Stromal cell of bone marrow (primary cell): ENCODE data around the gene SSRP1.
"Not testable (repeated sequence)": the region's sequence is repeated elsewhere in the genome, so short reads cannot be mapped to it uniquely, and the experiment has no call there.

Experiments used
- DNase-seq: peaks from one replicate; pipeline ENCODE4 v3.0.0-alpha.2; 2012; ENCODE audit warnings: low read depth

Gene SSRP1

DNA sequence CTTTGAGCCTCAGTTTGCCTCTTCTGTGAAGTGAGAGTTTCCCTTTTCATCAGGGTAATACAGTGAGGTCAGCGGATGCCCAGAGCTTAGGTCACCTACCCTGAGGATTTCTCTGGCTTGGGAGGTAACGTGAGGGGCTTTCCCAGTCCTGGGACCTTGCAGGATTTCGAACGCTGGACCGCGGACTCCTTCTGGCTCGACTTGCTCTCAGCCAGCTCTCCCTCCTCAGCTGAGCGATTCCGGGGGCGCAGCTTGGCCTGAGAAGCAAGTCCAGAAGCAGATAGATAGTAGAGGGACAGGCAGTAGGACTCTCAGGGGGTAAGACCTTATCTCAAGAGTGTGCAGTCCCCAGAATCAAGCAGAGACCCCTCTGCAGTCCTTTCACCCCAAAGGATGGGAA, 34.9 kb downstream of the SSRP1 start:
- no peak for DNase-seq

GRCh38 chr11:57299150-57299737, 36.4 kb downstream of the SSRP1 start:
- DNase-seq = no peak

GRCh38 chr11:57297221-57297620, 38.5 kb downstream of the SSRP1 start:
- DNase-seq = no peak

GRCh38 chr11:57296205-57296604, 39.5 kb downstream of the SSRP1 start:
- not testable (repeated sequence) for DNase-seq

DNA sequence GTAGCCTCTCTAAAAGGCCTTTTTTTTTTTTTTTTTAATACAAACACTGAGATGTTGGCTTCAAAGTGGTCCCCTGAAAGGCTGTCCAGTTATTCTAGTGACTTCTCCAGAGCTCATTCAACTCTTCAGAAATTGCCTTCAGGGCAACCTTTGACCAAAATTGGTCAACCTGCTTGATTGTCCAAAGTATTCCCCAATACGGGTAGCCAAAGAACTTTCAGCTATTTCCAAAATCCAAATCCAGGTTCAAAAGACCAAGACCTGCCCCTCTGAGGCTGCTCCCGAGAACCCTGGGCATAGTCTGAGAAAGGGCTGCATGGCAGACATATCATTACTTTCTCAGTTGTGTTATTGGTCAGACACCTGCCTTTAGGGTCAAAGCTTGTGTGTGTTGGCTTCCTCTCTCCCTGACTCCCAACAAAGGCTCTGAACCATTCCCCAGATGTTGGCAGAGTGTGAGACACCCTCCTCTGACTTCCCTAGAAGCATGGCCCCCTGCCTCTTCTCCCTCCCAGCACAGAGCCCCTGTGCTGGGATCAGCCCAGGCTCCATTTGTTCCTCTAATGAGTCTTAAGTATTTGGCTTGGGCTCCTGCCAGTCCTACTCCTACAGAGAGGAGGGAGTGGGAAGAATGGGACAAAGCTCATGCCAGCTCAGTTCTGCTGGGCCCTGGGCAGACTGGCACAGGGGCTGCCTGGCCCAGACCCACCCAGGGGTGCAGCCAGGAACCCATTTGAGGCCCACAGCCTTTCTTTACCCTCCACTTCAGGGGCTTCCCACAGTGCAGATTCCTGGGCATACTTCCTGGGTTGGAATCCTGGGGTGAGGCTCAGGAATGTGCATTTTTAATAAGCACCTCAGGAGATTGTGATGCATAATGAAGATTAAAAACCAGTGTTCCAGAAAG, 41.2 kb downstream of the SSRP1 start:
- peak; percentile 45 for DNase-seq

GRCh38 chr11:57290288-57290687, 45.4 kb downstream of the SSRP1 start:
- DNase-seq = peak; percentile 42

DNA sequence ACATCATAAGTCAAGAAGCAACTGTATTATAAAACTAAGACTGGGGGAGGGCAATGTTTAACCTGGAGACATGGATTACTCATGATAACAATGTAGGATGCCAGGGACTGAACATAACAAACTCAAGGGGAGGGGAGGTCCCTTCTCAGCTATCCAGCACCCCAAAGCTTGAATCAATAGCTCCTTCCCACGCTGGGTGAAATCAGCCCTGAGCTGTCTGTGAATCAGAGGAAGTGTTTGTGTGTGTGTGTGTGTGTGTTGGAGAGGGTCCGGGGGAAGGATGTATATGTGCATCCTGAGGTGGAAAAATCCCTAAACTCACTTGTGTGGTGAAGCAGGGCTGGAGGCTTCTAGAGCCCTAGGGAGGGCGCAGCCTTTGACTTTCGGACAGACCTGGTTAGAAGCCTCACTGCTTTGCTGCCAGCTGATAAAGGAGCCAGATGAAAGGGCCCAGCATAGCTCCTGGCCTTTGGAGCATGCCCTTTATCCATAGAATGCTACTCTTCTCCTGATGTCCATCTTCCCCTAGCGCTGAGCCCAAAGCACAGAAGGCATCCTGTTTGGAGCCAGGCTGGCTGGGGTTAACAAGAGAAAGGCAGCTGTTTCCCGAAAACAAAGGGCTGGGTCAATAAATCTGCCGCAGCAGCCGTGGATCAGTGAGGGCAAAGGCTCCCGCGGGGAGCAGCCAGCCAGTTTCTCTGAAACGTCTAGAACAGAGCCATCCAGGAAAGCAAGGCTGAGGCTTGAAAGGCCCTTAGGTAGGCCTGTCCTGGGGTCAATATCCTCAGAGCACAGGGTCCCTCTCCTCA, 46.7 kb downstream of the SSRP1 start:
- DNase-seq = peak; percentile 83

DNA sequence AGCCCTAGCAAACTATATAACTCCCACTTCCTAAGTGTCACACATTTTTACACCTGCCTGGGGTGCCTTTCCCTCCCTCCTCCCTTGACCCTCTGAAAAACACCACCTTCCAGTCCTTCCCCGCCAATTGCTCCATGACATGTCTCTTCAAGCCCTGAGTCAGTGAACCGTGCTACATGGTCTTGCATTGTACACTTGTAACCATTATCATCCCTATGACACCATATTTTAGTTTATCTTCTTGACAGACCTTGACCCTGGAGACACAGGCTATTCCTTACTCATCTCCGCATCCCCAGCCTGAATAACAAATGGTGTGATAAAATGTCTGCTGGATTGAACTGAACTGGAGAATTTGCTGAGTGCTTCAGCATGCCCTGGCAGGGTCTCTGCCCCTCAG, 47.8 kb downstream of the SSRP1 start:
- DNase-seq = no peak

GRCh38 chr11:57283231-57283990, 52.3 kb downstream of the SSRP1 start:
- DNase-seq = no peak

- not testable (repeated sequence) for DNase-seq
These were observed 54.1 kb downstream of the SSRP1 start for GRCh38 chr11:57281546-57281945.

GRCh38 chr11:57279116-57279515, 56.6 kb downstream of the SSRP1 start:
- peak; percentile 36 for DNase-seq

DNA sequence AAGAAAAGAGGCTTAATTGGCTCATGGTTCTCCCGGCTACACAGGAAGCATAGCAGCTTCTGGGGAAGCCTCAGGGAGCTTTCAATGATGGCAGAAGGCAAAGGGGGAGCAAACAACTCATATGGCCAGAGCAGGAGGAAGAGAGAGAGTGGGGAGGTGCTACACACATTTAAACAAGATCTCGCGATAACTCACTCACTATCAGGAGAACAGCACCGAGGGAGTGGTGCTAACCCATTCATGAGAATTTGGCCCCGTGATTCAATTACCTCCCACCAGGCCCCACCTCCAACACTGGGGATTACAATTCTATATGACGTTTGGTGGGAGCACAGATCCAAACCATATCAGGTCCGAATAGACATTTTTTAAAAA, 57.0 kb downstream of the SSRP1 start:
- no peak for DNase-seq

DNA sequence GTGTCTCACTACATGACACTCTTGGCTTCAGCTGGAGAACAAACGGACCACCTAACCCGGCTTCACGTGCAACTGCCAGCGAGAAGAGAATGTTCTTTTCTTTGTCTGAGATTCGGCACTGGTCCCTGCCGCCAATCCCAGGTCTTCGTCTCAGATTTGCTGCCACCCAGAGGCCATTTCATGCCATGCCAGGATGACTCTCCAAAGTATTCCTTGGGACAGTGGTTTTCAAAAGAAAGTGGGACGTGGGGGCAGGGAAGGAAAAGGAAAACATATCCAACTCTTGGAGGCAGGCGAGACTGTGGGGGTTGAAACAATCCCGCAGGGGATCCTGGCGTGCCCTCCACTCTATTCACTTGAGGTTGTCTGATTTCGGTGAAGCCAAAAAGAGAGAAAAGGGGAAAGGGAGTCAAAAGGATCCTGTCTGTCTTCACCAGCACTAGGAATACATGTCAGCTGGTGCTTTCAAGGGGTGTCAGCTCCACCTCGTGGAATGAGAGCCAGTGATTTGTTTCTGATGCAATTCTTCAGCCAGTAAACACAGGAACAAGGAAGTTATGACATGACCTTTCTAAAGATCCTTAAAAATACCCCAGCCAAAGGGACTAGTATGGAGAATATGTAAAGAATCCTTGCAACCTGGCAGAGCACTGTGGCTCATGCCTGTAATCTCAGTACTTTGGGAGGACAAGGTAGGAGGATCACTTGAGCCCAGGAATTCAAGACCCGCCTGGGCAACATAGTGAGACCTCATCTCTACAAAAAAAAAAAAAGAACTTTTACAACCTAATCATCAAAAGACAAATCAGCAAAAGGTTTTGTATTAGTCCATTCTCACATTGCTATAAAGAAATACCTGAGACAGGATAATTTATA, 57.6 kb downstream of the SSRP1 start:
- peak; percentile 68 for DNase-seq

DNA sequence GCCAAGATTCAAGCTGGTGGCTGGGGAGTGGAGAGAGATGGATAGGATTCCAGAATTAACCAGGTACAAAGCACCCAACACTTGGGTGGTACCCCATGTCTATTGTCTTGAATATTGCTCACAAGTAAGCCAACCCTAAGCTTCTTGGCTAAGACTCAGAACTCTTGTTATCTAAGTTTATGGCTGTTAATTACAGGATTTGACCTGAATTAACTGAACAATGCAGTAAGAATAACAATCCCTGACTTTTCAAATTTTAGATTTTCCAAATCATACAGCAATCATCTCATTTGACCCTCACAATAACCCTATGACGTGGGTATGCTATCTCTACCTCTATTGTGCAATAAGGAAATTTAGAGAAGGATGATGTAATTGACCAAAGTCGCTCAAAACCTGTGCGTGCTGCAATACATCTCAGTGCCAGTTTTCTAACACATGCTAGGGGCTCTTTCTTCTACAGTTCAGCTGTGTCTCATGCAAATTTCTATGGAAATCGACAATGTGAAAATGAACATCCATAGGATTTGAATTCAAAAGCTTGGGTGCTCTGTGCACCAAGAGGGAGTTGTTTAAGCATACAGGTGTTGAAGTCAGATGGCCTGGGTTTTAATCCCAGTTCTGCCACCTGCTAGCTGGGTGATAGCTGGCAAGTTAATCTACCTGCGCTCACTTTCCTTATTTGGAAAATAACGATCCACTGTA, 58.6 kb downstream of the SSRP1 start:
- DNase-seq = no peak

DNA sequence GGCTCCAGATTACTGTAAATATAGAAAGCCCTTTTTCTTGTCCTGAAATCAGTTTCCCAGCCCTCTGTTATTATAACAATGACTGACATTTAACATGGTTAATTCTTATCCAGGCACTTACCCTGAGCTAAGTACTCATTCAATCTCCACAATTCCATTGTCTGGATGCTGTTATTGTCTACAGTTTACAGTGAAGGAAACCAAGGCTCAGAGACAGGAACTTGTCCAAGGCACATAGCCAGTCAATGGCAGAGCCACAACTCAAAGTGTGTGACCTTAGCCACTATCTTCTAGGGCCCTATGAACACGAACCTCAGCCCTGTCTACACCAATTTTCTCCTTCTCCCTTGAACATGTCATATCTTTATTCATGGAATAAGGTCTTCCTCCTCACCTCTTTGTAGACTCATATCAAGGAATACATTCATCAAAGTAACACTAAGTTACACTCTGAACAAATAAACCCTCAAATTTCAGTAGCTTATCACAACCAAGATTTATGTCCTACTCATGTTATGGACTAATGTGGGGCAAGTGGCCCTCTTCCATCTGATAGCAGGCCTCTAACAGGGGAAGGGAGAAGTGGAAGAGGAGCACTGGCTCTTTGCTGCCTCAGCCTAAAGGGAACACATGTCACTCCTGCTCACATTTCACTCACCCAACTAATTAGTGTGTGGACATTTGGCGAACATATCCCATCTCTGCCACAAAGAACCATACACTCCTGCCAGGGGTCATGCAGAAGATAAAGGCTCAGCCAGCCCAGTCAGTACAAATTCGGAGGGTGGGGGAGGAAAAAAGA, 59.3 kb downstream of the SSRP1 start:
- DNase-seq = no peak
